ES-I3 (cell line): Measurements from ENCODE around the gene HOXC4.

Experiments
- H3K36me3 ChIP-seq: 2 replicates; pipeline ENCODE4 v1.6.1; 2013; ENCODE audit warnings: mild to moderate bottlenecking, low read length, control low read depth, moderate library complexity; ENCODE audit not compliant: insufficient read depth
- H3K4me1 ChIP-seq: 2 replicates; pipeline ENCODE4 v1.6.1; 2013; ENCODE audit warnings: mild to moderate bottlenecking, control low read depth, low read length; ENCODE audit not compliant: insufficient read depth
- H3K9ac ChIP-seq: 2 replicates; pipeline ENCODE4 v1.6.1; 2013; ENCODE audit warnings: low read depth, mild to moderate bottlenecking, low read length, moderate library complexity
- H3K9me3 ChIP-seq: 2 replicates; pipeline ENCODE4 v1.6.1; 2013; ENCODE audit warnings: mild to moderate bottlenecking, low read length, moderate library complexity; ENCODE audit not compliant: control insufficient read depth, insufficient read depth

Gene HOXC4

DNA sequence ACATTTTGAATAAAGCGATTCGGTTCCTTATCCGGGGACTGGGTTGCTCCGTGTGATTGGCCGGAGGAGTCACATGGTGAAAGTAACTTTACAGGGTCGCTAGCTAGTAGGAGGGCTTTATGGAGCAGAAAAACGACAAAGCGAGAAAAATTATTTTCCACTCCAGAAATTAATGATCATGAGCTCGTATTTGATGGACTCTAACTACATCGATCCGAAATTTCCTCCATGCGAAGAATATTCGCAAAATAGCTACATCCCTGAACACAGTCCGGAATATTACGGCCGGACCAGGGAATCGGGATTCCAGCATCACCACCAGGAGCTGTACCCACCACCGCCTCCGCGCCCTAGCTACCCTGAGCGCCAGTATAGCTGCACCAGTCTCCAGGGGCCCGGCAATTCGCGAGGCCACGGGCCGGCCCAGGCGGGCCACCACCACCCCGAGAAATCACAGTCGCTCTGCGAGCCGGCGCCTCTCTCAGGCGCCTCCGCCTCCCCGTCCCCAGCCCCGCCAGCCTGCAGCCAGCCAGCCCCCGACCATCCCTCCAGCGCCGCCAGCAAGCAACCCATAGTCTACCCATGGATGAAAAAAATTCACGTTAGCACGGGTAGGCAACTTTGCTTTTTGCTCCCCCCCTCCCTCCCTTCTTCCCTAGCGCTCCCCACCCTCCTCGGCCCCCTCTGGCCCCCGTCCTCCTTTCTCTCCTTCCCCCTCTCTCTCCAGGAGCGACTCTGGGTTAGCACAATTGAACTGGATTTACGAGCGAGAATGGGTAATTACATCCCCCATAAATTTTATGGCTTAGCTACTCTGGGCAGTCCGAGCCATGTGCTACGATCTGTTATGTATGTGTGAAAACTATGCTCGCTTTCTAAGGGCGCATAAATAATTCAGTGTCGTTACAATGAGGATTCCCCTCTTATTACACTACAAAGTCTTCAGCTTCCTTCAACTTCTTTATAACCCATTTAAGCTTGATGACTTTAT lies at the start of gene HOXC4:
Gene HOXC4 (plus strand): TSS at position 85 of the 991 bp plus-strand sequence. CDS start 88 bp downstream, at position 173.
- peaks cover 8% of the 10 kb centered on the region for H3K4me1 ChIP-seq
- H3K36me3 ChIP-seq: no peaks in the 10 kb centered on the region
- H3K9me3 ChIP-seq: no peaks in the 10 kb centered on the region
- peak within 1 kb of the TSS; percentile 56; the same call in 1 of the 2 replicates for H3K9ac ChIP-seq

GRCh38 chr12:54004063-54004840 lies 49.4 kb upstream of the HOXC4 start:
- Histone ChIP-seq H3K9me3 (peaks cover 3% of the 10 kb centered on the region; the same call in 1 of the 2 replicates), H3K4me1 (no peaks in the 10 kb centered on the region; the same call in 1 of the 2 replicates), H3K36me3 (no peaks in the 10 kb centered on the region), H3K9ac (no peak overlapping the region)

DNA sequence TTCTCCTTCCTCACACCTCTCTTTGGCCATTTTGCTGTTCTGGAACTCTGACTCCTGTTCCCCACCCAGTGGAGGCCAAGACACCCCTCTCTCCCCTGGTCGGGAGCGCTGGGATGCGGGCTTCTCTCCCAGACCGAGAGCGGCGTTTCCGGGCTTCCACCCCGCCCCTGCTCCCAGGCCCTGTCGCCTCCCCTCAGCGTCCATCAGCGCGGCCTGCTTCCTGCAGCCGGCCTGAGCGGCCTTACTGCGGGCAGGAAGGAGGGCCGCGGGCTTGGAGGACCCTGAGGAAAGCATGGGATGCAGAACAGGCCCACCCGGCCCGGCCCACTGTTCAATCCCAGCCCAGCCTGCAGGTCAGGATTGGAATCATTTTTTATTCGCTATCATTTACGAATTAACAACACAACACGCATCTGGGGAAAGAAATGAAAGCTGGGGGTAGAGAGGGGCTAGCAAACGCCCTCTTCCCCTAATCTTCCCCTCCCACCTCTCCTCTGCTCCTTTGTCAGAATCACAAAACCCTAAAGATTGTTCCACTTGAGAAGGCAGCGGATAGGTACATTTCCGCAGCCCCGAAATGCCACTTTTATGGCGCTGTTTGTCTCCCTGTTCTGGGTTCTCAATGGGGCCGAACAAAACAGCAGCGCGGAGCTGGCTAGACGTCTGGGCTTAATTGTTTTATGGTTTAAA lies 48.6 kb upstream of the HOXC4 start:
- Histone ChIP-seq H3K4me1 (no peaks in the 10 kb centered on the region; the same call in 1 of the 2 replicates), H3K9ac (no peak overlapping the region), H3K36me3 (no peaks in the 10 kb centered on the region), H3K9me3 (peaks cover 3% of the 10 kb centered on the region; the same call in 1 of the 2 replicates)

DNA sequence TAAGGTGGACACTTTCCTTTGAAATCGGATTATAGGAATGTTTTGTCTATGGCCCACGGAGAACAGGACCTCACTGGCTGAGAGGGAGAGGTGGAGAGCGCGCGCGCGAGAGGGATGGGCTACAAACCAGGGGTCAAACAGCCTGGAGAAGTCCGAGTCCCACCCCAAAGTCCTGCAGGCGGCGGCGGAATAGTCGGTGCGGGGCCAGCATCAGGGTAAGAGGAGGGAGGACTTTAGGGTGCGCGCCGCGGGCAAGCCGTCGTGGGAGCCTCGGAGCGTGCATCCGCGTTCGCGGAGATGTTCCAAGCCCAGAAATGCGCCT lies 48.1 kb upstream of the HOXC4 start:
- Histone ChIP-seq H3K9ac (no peak overlapping the region), H3K4me1 (no peaks in the 10 kb centered on the region; the same call in 1 of the 2 replicates), H3K36me3 (no peaks in the 10 kb centered on the region), H3K9me3 (peaks cover 3% of the 10 kb centered on the region; the same call in 1 of the 2 replicates)

GRCh38 chr12:54005853-54006558 lies 47.6 kb upstream of the HOXC4 start:
- H3K36me3 ChIP-seq: no peaks in the 10 kb centered on the region
- H3K4me1 ChIP-seq: no peaks in the 10 kb centered on the region; the same call in 1 of the 2 replicates
- H3K9ac ChIP-seq: no peak overlapping the region
- H3K9me3 ChIP-seq: peaks cover 3% of the 10 kb centered on the region; the same call in 1 of the 2 replicates

DNA sequence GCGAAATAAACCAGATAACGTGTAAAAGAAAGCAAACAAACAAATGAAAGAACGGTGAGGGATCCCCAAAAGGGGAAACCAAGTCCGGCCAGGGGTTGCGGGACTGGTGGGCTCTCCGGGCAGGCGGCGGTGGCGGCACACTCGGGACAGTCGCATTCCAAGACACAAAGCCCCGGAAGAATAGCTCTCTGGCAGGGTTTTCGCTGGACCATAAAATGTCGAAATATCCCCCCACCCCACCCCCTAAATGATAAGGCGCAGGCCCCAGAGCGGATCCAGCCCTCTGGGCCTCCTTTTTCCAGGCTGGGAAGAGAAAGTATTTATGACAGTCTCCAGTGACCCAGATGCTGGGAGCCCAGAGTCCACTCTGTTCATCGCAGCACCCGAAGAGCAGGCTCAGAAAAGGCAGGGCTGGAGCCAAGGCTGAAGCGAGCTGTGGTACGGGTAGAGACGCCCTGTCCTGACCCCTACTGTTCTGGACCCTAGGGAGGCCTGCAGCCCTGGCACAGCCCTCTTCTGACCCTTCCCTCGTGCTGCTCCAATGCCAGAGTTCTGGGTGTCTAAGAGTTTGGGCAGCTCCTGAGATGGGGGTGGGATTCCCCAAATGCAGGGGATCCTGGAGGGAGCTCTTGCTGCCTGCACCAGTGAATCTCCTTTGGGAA lies 46.9 kb upstream of the HOXC4 start:
- no peaks in the 10 kb centered on the region; the same call in 1 of the 2 replicates for H3K4me1 ChIP-seq
- no peaks in the 10 kb centered on the region for H3K36me3 ChIP-seq
- peaks cover 3% of the 10 kb centered on the region; the same call in 1 of the 2 replicates for H3K9me3 ChIP-seq
- H3K9ac ChIP-seq: no peak overlapping the region

DNA sequence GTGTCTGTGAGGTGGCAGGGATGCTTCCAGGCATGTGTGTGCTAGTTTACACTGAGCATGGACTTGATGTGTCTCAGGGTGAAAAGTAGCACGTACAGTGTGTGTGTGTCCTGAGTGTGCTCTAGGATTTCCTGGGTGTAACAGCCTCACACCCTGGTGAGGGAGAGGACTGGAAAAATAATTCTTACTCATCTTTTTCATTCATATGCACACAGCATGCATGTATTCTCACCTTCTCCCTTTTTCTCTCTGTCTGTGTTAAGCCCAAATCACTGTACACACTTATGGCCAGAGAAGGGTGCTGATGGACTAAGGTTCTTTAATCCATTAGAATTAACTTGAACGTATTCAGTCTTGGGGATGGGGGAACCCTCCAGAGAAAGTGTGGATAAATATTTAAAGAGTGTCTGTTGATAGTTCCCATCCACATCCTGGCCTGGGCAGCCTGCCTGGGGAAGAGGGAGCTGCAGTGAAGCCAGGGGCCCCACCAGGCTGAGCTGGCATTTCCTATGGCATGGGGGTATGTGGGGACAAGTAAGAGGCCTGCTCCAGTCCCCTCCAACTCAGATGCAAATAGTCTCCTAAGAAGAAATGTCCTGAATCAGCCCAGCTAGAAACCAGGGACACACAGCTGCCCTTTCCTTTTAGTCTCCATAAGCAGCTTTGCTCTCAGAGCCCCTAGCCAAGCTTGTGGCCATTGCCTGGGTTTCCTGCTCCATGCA lies 45.9 kb upstream of the HOXC4 start:
- H3K9ac ChIP-seq: no peak overlapping the region
- H3K36me3 ChIP-seq: no peaks in the 10 kb centered on the region
- peaks cover 3% of the 10 kb centered on the region; the same call in 1 of the 2 replicates for H3K9me3 ChIP-seq
- no peaks in the 10 kb centered on the region; the same call in 1 of the 2 replicates for H3K4me1 ChIP-seq

DNA sequence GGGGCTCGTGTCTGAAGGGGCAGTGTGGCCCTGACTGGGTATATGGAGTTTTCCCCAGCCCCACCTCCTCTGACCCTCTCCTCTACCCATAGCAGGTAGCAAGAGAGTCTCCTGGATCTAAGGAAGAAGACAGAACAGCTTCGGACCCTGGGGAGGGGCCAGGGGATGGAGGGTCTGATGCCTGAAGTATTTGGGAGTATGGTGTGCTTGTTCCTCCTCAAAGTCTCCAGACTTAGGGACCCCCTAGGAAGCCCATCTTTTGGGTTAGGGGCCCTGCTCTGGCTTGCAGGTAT lies 45.4 kb upstream of the HOXC4 start:
- Histone ChIP-seq H3K36me3 (no peaks in the 10 kb centered on the region), H3K9me3 (peaks cover 3% of the 10 kb centered on the region; the same call in 1 of the 2 replicates), H3K9ac (no peak overlapping the region), H3K4me1 (no peaks in the 10 kb centered on the region; the same call in 1 of the 2 replicates)

DNA sequence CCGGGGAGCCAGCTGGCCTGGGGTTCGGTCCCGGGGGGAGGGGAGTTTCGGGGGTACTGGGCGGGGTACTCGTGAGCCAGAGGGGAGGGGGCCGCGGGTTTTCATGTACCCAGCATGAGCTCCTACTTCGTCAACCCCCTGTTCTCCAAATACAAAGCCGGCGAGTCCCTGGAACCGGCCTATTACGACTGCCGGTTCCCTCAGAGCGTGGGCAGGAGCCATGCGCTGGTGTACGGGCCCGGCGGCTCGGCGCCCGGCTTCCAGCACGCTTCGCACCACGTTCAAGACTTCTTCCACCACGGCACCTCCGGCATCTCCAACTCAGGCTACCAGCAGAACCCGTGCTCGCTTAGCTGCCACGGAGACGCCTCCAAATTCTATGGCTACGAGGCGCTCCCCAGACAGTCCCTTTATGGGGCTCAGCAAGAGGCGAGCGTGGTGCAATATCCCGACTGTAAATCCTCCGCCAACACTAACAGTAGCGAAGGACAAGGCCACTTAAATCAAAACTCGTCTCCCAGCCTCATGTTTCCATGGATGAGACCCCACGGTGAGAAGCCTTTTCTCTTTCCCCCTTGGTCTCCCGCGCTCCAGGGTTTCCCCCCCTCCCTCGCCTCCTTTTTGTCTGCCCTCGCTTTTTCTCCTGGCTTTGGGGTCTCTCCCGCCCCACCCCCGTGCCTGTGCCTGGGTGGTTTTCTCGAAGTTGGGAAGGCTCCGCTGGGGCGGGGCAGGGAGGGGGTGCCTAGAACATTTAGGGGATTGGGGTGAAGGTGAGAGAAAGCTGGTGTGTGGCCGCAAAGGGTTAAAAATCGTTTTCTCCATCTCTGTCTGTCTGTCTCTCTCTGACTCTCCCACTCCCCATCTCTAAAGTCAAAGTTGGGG lies 44.2 kb upstream of the HOXC4 start:
- Histone ChIP-seq H3K9ac (no peak overlapping the region), H3K4me1 (no peaks in the 10 kb centered on the region; the same call in 1 of the 2 replicates), H3K36me3 (no peaks in the 10 kb centered on the region), H3K9me3 (peaks cover 3% of the 10 kb centered on the region; the same call in 1 of the 2 replicates)

GRCh38 chr12:54010053-54010971 lies 43.3 kb upstream of the HOXC4 start:
- peaks cover 3% of the 10 kb centered on the region; the same call in 1 of the 2 replicates for H3K9me3 ChIP-seq
- no peak overlapping the region for H3K9ac ChIP-seq
- no peaks in the 10 kb centered on the region; the same call in 1 of the 2 replicates for H3K4me1 ChIP-seq
- H3K36me3 ChIP-seq: no peaks in the 10 kb centered on the region

DNA sequence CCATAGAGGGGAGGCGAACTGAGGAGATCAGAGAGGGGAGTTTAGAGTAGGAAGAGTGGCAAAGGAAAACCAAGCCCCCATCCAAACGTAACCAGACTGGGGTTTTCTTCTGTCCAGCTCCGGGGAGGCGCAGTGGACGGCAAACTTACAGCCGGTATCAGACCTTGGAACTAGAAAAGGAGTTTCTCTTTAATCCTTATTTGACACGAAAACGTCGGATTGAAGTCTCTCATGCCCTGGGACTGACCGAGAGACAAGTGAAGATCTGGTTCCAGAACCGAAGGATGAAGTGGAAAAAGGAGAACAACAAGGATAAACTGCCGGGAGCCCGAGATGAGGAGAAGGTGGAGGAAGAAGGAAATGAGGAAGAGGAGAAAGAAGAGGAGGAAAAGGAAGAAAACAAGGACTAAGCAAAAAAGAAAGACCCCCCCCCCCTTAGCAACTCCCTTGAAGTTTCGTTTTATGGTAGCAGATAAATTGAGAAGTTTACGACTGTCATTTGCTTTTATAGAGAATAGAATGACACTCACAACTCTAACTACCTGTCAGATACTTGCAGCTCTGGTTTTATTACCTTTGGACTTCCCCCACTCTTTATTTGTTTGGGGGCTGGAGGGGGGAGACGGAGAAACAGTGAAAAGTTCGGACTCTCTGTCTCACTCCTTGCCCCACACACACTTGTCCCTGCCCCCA lies 42.5 kb upstream of the HOXC4 start:
- Histone ChIP-seq H3K9ac (no peak overlapping the region), H3K9me3 (peaks cover 3% of the 10 kb centered on the region; the same call in 1 of the 2 replicates), H3K36me3 (no peaks in the 10 kb centered on the region), H3K4me1 (no peaks in the 10 kb centered on the region; the same call in 1 of the 2 replicates)
